SK-N-DZ (cell line): Measurements from ENCODE around the gene CEP164. TPM values are rescaled to one million over a fixed set of nuclear protein-coding genes. Genes with fewer than 3 reads are reported as not detected.

Source experiments
- DNase-seq: peaks from one replicate; pipeline ENCODE4 v3.0.0-alpha.2; 2015; ENCODE audit warnings: low spot score
- polyA plus RNA-seq, 2 experiments: library from polyadenylated mRNA; depleted of rRNA; stranded (reverse); fragments of >200 nt; gene quantifications; 2 replicates each; pipeline ENCODE4 v1.2.3, GENCODE V29; 2014

CEP164 gene
- polyA plus RNA-seq (2014; cell fraction: cytosol; rRNA removed) = 11.0 and 11.8 TPM in 2 replicates
- 35.4 and 50.2 TPM in 2 replicates for polyA plus RNA-seq (2014; cell fraction: nucleus; rRNA removed)

GRCh38 chr11:117327567-117328374, at the start of gene CEP164:
CEP164 (plus strand) TSS chr11:117327854; CDS start chr11:117338587, 10,733 bp downstream.
- DNase-seq = peak; percentile 91

- DNase-seq = no peak
Observed at GRCh38 chr11:117278347-117278746, 49.3 kb upstream of the CEP164 start.

- no peak for DNase-seq
Observed at GRCh38 chr11:117279711-117280376, 47.8 kb upstream of the CEP164 start.

- no peak for DNase-seq
Observed at GRCh38 chr11:117281159-117281558, 46.5 kb upstream of the CEP164 start.

- DNase-seq = no peak
Observed at GRCh38 chr11:117281869-117282268, 45.8 kb upstream of the CEP164 start.

- DNase-seq = no peak
Observed at GRCh38 chr11:117282956-117283355, 44.7 kb upstream of the CEP164 start.

GRCh38 chr11:117284053-117284452, 43.6 kb upstream of the CEP164 start:
- no peak for DNase-seq

- no peak for DNase-seq
Observed at GRCh38 chr11:117286588-117286987, 41.1 kb upstream of the CEP164 start.

- DNase-seq = no peak
Observed at GRCh38 chr11:117287668-117288067, 40.0 kb upstream of the CEP164 start.

GRCh38 chr11:117289795-117290194, 37.9 kb upstream of the CEP164 start:
- no peak for DNase-seq

GRCh38 chr11:117290809-117291396, 36.8 kb upstream of the CEP164 start, which contains the start of gene BACE1-AS:
BACE1-AS (plus strand) TSS chr11:117291346.
- no peak for DNase-seq

- no peak for DNase-seq
Observed at GRCh38 chr11:117292616-117293015, 35.0 kb upstream of the CEP164 start.

- no peak for DNase-seq
Observed at GRCh38 chr11:117295438-117296137, 32.1 kb upstream of the CEP164 start.

- no peak for DNase-seq
Observed at GRCh38 chr11:117296881-117297280, 30.8 kb upstream of the CEP164 start.

GRCh38 chr11:117298195-117298594, 29.5 kb upstream of the CEP164 start:
- DNase-seq = no peak

GRCh38 chr11:117299351-117300282, 28.0 kb upstream of the CEP164 start:
- DNase-seq = peak; percentile 55

GRCh38 chr11:117300283-117300663, 27.4 kb upstream of the CEP164 start:
- DNase-seq = peak; percentile 20

- no peak for DNase-seq
Observed at GRCh38 chr11:117300773-117301172, 26.9 kb upstream of the CEP164 start.

- no peak for DNase-seq
Observed at GRCh38 chr11:117302228-117302627, 25.4 kb upstream of the CEP164 start.

GRCh38 chr11:117303101-117303500, 24.6 kb upstream of the CEP164 start:
- DNase-seq = no peak
